LNCAP (cell line): Measurements from ENCODE around the gene SOBP.

Experiments
- CTCF ChIP-seq: fragments of 450-650 bp; IDR thresholded peaks from 2 replicates; pipeline ENCODE4 v1.5.1; 2017; ENCODE audit warnings: mild to moderate bottlenecking

SOBP gene

GRCh38 chr6:107479089-107479690 lies 10.7 kb upstream of the SOBP start:
- TF ChIP-seq CTCF, result no peak

- no peak for TF ChIP-seq CTCF
These were observed 4.8 kb upstream of the SOBP start for GRCh38 chr6:107485157-107485556.

- no peak for TF ChIP-seq CTCF
These were observed 1.6 kb upstream of the SOBP start for GRCh38 chr6:107488174-107488874.

- no peak for TF ChIP-seq CTCF
These were observed 862 bp upstream of the SOBP start for GRCh38 chr6:107488875-107489635.

GRCh38 chr6:107490566-107491137 lies 735 bp downstream of the SOBP start:
- no peak for TF ChIP-seq CTCF

- TF ChIP-seq CTCF, result no peak
These were observed 1.3 kb downstream of the SOBP start for GRCh38 chr6:107491138-107491609.
